K562 (cell line): Measurements from ENCODE around the gene TEX14. TPM values are rescaled to one million over a fixed set of nuclear protein-coding genes. Genes with fewer than 3 reads are reported as not detected.

Source experiments
- BRD4 ChIP-seq: fragments of 200-600 bp; sonication (generic); IDR thresholded peaks from 2 replicates; pipeline ENCODE4 v1.6.1; 2017; ENCODE audit warnings: inconsistent platforms
- CREM ChIP-seq: IDR thresholded peaks from 2 replicates; pipeline ENCODE4 v1.6.1; 2014; ENCODE audit warnings: antibody characterized with exemption, low read depth
- CXXC5 ChIP-seq: fragments of 250-450 bp; sonication (Bioruptor Pico); IDR thresholded peaks from 2 replicates; pipeline ENCODE4 v1.8.0; 2022; ENCODE audit warnings: inconsistent platforms, mild to moderate bottlenecking, moderate library complexity
- FUS ChIP-seq: fragments of 200-400 bp; formaldehyde crosslinking; optimal IDR thresholded peaks from 2 replicates; pipeline ENCODE3; 2017; ENCODE audit warnings: low read depth, low read length
- HMGN3 ChIP-seq: IDR thresholded peaks from 2 replicates; pipeline ENCODE4 v1.6.1; 2011; ENCODE audit warnings: borderline replicate concordance, low read depth, mild to moderate bottlenecking, mixed read lengths, low read length; ENCODE audit not compliant: insufficient read length; ENCODE audit errors: extremely low read depth
- MLX ChIP-seq, 2 experiments: fragments of 450-650 bp in 1 of 2; sonication (generic) in 1 of 2; formaldehyde crosslinking; conservative IDR thresholded peaks; 2 replicates each; pipeline versions ENCODE4 v1.4.0 to v1.8.1; 2020 to 2022; ENCODE audit warnings: mild to moderate bottlenecking in 1 of 2, missing genetic modification reagents in 1 of 2
- NR1H2 ChIP-seq: sonication (generic); formaldehyde crosslinking; IDR thresholded peaks from 2 replicates; pipeline ENCODE4 v1.4.0; 2020; ENCODE audit warnings: mild to moderate bottlenecking, missing genetic modification reagents
- RBM15 ChIP-seq: fragments of 200-400 bp; formaldehyde crosslinking; IDR thresholded peaks from 2 replicates; pipeline ENCODE4 v1.6.1; 2018; ENCODE audit warnings: mild to moderate bottlenecking, low read length, moderate library complexity; ENCODE audit not compliant: insufficient read depth
- SREBF1 ChIP-seq: fragments of 150-350 bp; IDR thresholded peaks from 2 replicates; pipeline ENCODE4 v1.6.1; 2014; ENCODE audit warnings: antibody characterized with exemption, low read depth, low read length, borderline replicate concordance
- TRIM28 ChIP-seq: fragments of 450-650 bp; IDR thresholded peaks from 2 replicates; pipeline ENCODE4 v1.6.1; 2017
- ZKSCAN8 ChIP-seq: fragments of 200-800 bp; sonication (Bioruptor generic); IDR thresholded peaks from 2 replicates; pipeline ENCODE4 v1.6.1; 2016; ENCODE audit warnings: missing genetic modification characterization, missing compliant biosample characterization
- ZNF717 ChIP-seq: fragments of 250-450 bp; sonication (Bioruptor Pico); IDR thresholded peaks from 2 replicates; pipeline ENCODE4 v1.5.0; 2021
- ZSCAN32 ChIP-seq: fragments of 450-650 bp; formaldehyde crosslinking; IDR thresholded peaks from 2 replicates; pipeline ENCODE4 v1.4.0; 2020; ENCODE audit warnings: mild to moderate bottlenecking, moderate library complexity
- polyA plus RNA-seq, 8 experiments: library from polyadenylated mRNA; depleted of rRNA in 4 of 8; stranded (reverse) in 5 of 8; unstranded in 3 of 8; fragments of >200 nt; fragmentation: Nextera tagmentation in 2 of 8; fragmentation: Illumina TruSeq in 1 of 8; extraction: Ambion mirVana in 2 of 8; extraction: Trizol in 1 of 8; gene quantifications; 2 replicates each; pipeline versions ENCODE4 v1.2.1 to v1.2.3, GENCODE V29; 2011 to 2014; ENCODE audit warnings: inconsistent platforms in 1 of 8, missing spikeins in 1 of 8
- total RNA-seq, 7 experiments: library from RNA; depleted of rRNA in 6 of 7; stranded (reverse); fragments of >200 nt in 6 of 7; fragmentation: Illumina TruSeq in 2 of 7; extraction: Trizol in 2 of 7; gene quantifications; 2 replicates each; pipeline versions ENCODE4 v1.2.1 to v1.2.3, GENCODE V29; 2011 to 2021; ENCODE audit warnings: low replicate concordance in 1 of 7
- TF ChIP-seq, protein P1 (sequence below), 2 experiments: fragments of 450-650 bp; formaldehyde crosslinking in 1 of 2; IDR thresholded peaks; 2 replicates each; pipeline versions ENCODE4 v1.4.0 to v1.6.1; 2014 to 2020; ENCODE audit warnings: mild to moderate bottlenecking in 2 of 2, borderline replicate concordance in 1 of 2, low read depth in 1 of 2
- TF ChIP-seq, protein P2 (sequence below): fragments of 450-650 bp; formaldehyde crosslinking; IDR thresholded peaks from 2 replicates; pipeline ENCODE4 v1.4.0; 2020; ENCODE audit warnings: mild to moderate bottlenecking, moderate library complexity
- TF ChIP-seq, protein P3 (sequence below): fragments of 450-650 bp; IDR thresholded peaks from 2 replicates; pipeline ENCODE4 v1.6.1; 2016; ENCODE audit warnings: antibody characterized with exemption

TEX14 gene
- total and polyA plus RNA-seq, 9 of the 15 experiments (the other 6 are each of a cell fraction or from before 2014, with no cell fraction given) = 0.05 to 0.12 (median 0.09) TPM; not detected in 1

- TF ChIP-seq, protein P1, sequence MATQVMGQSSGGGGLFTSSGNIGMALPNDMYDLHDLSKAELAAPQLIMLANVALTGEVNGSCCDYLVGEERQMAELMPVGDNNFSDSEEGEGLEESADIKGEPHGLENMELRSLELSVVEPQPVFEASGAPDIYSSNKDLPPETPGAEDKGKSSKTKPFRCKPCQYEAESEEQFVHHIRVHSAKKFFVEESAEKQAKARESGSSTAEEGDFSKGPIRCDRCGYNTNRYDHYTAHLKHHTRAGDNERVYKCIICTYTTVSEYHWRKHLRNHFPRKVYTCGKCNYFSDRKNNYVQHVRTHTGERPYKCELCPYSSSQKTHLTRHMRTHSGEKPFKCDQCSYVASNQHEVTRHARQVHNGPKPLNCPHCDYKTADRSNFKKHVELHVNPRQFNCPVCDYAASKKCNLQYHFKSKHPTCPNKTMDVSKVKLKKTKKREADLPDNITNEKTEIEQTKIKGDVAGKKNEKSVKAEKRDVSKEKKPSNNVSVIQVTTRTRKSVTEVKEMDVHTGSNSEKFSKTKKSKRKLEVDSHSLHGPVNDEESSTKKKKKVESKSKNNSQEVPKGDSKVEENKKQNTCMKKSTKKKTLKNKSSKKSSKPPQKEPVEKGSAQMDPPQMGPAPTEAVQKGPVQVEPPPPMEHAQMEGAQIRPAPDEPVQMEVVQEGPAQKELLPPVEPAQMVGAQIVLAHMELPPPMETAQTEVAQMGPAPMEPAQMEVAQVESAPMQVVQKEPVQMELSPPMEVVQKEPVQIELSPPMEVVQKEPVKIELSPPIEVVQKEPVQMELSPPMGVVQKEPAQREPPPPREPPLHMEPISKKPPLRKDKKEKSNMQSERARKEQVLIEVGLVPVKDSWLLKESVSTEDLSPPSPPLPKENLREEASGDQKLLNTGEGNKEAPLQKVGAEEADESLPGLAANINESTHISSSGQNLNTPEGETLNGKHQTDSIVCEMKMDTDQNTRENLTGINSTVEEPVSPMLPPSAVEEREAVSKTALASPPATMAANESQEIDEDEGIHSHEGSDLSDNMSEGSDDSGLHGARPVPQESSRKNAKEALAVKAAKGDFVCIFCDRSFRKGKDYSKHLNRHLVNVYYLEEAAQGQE (IDR thresholded peaks at IDR 0.05; ENCODE audit: borderline replicate concordance) = no peak
- TF ChIP-seq, protein P1 (CRISPR knock-in tag; IDR thresholded peaks at IDR 0.05; ENCODE audit: low read depth) = peak; percentile 73; the same call in 1 of the 2 replicates
- TF ChIP-seq FUS = peak; percentile 60
- no peak for TF ChIP-seq HMGN3
- no peak; the same call in 1 of the 2 replicates for TF ChIP-seq NR1H2 (CRISPR knock-in tag)
- peak; percentile 92 for TF ChIP-seq ZKSCAN8
- TF ChIP-seq CREM = peak; percentile 98
- peak; percentile 93 for TF ChIP-seq ZSCAN32 (CRISPR knock-in tag)
- TF ChIP-seq, protein P2, sequence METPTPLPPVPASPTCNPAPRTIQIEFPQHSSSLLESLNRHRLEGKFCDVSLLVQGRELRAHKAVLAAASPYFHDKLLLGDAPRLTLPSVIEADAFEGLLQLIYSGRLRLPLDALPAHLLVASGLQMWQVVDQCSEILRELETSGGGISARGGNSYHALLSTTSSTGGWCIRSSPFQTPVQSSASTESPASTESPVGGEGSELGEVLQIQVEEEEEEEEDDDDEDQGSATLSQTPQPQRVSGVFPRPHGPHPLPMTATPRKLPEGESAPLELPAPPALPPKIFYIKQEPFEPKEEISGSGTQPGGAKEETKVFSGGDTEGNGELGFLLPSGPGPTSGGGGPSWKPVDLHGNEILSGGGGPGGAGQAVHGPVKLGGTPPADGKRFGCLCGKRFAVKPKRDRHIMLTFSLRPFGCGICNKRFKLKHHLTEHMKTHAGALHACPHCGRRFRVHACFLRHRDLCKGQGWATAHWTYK (CRISPR knock-in tag) = peak; percentile 99
- TF ChIP-seq, protein P3, sequence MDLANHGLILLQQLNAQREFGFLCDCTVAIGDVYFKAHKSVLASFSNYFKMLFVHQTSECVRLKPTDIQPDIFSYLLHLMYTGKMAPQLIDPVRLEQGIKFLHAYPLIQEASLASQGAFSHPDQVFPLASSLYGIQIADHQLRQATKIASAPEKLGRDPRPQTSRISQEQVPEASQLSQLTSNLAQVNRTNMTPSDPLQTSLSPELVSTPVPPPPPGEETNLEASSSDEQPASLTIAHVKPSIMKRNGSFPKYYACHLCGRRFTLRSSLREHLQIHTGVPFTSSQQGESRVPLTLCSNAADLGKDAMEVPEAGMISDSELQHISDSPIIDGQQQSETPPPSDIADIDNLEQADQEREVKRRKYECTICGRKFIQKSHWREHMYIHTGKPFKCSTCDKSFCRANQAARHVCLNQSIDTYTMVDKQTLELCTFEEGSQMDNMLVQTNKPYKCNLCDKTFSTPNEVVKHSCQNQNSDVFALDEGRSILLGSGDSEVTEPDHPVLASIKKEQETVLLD = no peak
- no peak; the same call in 1 of the 2 replicates for TF ChIP-seq TRIM28
- peak; percentile 99 for TF ChIP-seq ZNF717
- TF ChIP-seq MLX (CRISPR knock-in tag; conservative IDR thresholded peaks at IDR 0.05) = peak in 1 of 2 experiments; percentile 99; a peak in 2 of 4 replicates
- TF ChIP-seq SREBF1 = no peak
- TF ChIP-seq CXXC5 (CRISPR knock-in tag) = peak; percentile 79
- TF ChIP-seq RBM15 = no peak
- no peak; the same call in 1 of the 2 replicates for TF ChIP-seq BRD4
Measured at GRCh38 chr17:58631523-58632323, 60.1 kb downstream of the TEX14 start (continued).
